H1 (cell line): Measurements from ENCODE around the gene VPS13C. TPM values are rescaled to one million over a fixed set of nuclear protein-coding genes. Genes with fewer than 3 reads are reported as not detected.

ENCODE experiments used
- CTCF ChIA-PET: fragments of 300-600 bp; sonication (Branson Sonifier 250); formaldehyde crosslinking; loops from one replicate; lab custom pipeline; 2021; ENCODE audit not compliant: partially characterized antibody; lab: Charles Lee
- POLR2A ChIA-PET: fragments of 300-600 bp; sonication (Branson Sonifier 250); formaldehyde crosslinking; loops from one replicate; lab custom pipeline; 2021; ENCODE audit warnings: inconsistent platforms; ENCODE audit not compliant: partially characterized antibody; lab: Charles Lee
- DNase-seq, 2 experiments: peaks; one replicate each; pipeline versions ENCODE4 v3.0.0 to v3.0.0-alpha.2; 2010 to 2022; ENCODE audit warnings: low spot score in 2 of 2, low read depth in 1 of 2, mixed read lengths in 1 of 2
- FAIRE-seq: peaks from 2 replicates; lab custom pipeline; 2011; peaks lifted over from hg19 to GRCh38; lab: Jason Lieb, UNC
- H2AFZ ChIP-seq: 2 replicates; pipeline ENCODE4 v1.8.1; 2012; ENCODE audit warnings: low read length, inconsistent platforms
- H2AK5ac ChIP-seq: 2 replicates; pipeline ENCODE4 v1.6.1; 2013; ENCODE audit warnings: low read depth, low read length
- H2BK120ac ChIP-seq: replicated peaks from 2 replicates; pipeline ENCODE3; 2013; ENCODE audit warnings: low read depth, low read length, inconsistent platforms
- H2BK12ac ChIP-seq: 2 replicates; pipeline ENCODE4 v1.6.1; 2013; ENCODE audit warnings: low read depth, low read length
- H2BK15ac ChIP-seq: 2 replicates; pipeline ENCODE4 v1.6.1; 2013; ENCODE audit warnings: low read length
- H2BK20ac ChIP-seq: 2 replicates; pipeline ENCODE4 v1.6.1; 2013; ENCODE audit warnings: low read length
- H2BK5ac ChIP-seq: 2 replicates; pipeline ENCODE4 v1.6.1; 2013; ENCODE audit warnings: low read depth, low read length
- H3K14ac ChIP-seq: 2 replicates; pipeline ENCODE4 v1.6.1; 2013; ENCODE audit warnings: inconsistent platforms; ENCODE audit not compliant: insufficient read length
- H3K18ac ChIP-seq: 2 replicates; pipeline ENCODE4 v1.6.1; 2013; ENCODE audit warnings: low read length; ENCODE audit errors: extremely low read depth
- H3K23ac ChIP-seq: 2 replicates; pipeline ENCODE4 v1.6.1; 2013; ENCODE audit warnings: inconsistent platforms; ENCODE audit not compliant: insufficient read length
- H3K23me2 ChIP-seq: 2 replicates; pipeline ENCODE4 v1.6.1; 2013; ENCODE audit warnings: low read depth, low read length
- H3K27ac ChIP-seq: 2 replicates; pipeline ENCODE4 v1.6.1; 2011; ENCODE audit warnings: low read depth, low read length, inconsistent platforms
- H3K27me3 ChIP-seq, 4 experiments: replicated peaks in 1 of 4; 1 replicate in 1 of 4; 2 replicates in 3 of 4; pipeline versions ENCODE4 v1.6.1 to v1.8.1; 2011 to 2013; ENCODE audit warnings: low read length in 3 of 4, mild to moderate bottlenecking in 3 of 4, inconsistent platforms in 2 of 4, mixed read lengths in 2 of 4, moderate library complexity in 1 of 4; ENCODE audit not compliant: control insufficient read depth in 3 of 4, insufficient read depth in 3 of 4; ENCODE audit errors: extremely low read depth in 1 of 4
- H3K36me3 ChIP-seq, 4 experiments: 2 replicates each; pipeline versions ENCODE4 v1.6.1 to v1.8.1; 2011 to 2013; ENCODE audit warnings: mild to moderate bottlenecking in 4 of 4, low read length in 3 of 4, moderate library complexity in 2 of 4, control low read depth in 1 of 4, inconsistent platforms in 1 of 4; ENCODE audit not compliant: insufficient read depth in 4 of 4, control insufficient read depth in 2 of 4
- H3K4ac ChIP-seq: replicated peaks from 2 replicates; pipeline ENCODE3; 2013; ENCODE audit warnings: low read length, low read depth, mixed read lengths, inconsistent platforms; ENCODE audit not compliant: insufficient read length
- H3K4me1 ChIP-seq, 4 experiments: replicated peaks in 1 of 4; 1 replicate in 1 of 4; 2 replicates in 3 of 4; pipeline versions ENCODE4 v1.6.1 to v1.8.1; 2011 to 2013; ENCODE audit warnings: low read length in 3 of 4, inconsistent platforms in 2 of 4, mixed read lengths in 1 of 4; ENCODE audit not compliant: insufficient read depth in 4 of 4, control insufficient read depth in 3 of 4
- H3K4me2 ChIP-seq, 2 experiments: 2 replicates each; pipeline versions ENCODE4 v1.6.1 to v1.8.1; 2011 to 2013; ENCODE audit warnings: low read depth in 2 of 2, low read length in 2 of 2, control low read depth in 1 of 2, inconsistent platforms in 1 of 2, mild to moderate bottlenecking in 1 of 2; ENCODE audit not compliant: insufficient read depth in 1 of 2
- H3K4me3 ChIP-seq, 4 experiments: fragments of 200-600, 300-600 bp in 1 of 4; sonication (generic), shearing (Covaris generic), sonication (Bioruptor Twin) in 1 of 4; 2 replicates each; pipeline versions ENCODE4 v1.5.1 to v1.8.1; 2011 to 2016; ENCODE audit warnings: low read length in 4 of 4, low read depth in 3 of 4, control low read depth in 2 of 4, inconsistent platforms in 2 of 4, mild to moderate bottlenecking in 2 of 4, mixed read lengths in 1 of 4, moderate library complexity in 1 of 4; ENCODE audit not compliant: insufficient read depth in 2 of 4; ENCODE audit errors: extremely low read depth in 1 of 4
- H3K56ac ChIP-seq: replicated peaks from 2 replicates; pipeline ENCODE3; 2013; ENCODE audit warnings: low read depth, mild to moderate bottlenecking, mixed read lengths, low read length, inconsistent platforms; ENCODE audit not compliant: insufficient read length
- H3K79me1 ChIP-seq: 2 replicates; pipeline ENCODE4 v1.6.1; 2013; ENCODE audit warnings: low read depth, low read length, control low read depth
- H3K79me2 ChIP-seq, 2 experiments: 2 replicates each; pipeline versions ENCODE4 v1.6.1 to v1.8.1; 2012 to 2013; ENCODE audit warnings: low read length in 2 of 2, mild to moderate bottlenecking in 2 of 2, inconsistent platforms in 1 of 2; ENCODE audit not compliant: insufficient read depth in 2 of 2, control insufficient read depth in 1 of 2
- H3K9ac ChIP-seq, 4 experiments: replicated peaks in 1 of 4; 1 replicate in 1 of 4; 2 replicates in 3 of 4; pipeline versions ENCODE4 v1.6.1 to v1.8.1; 2011 to 2013; ENCODE audit warnings: low read depth in 3 of 4, low read length in 3 of 4, control low read depth in 2 of 4, mild to moderate bottlenecking in 2 of 4, moderate library complexity in 2 of 4, inconsistent platforms in 1 of 4; ENCODE audit errors: extremely low read depth in 1 of 4
- H3K9me3 ChIP-seq, 2 experiments: 2 replicates each; pipeline versions ENCODE4 v1.6.1 to v1.8.1; 2012 to 2013; ENCODE audit warnings: mild to moderate bottlenecking in 2 of 2, moderate library complexity in 2 of 2, control low read depth in 1 of 2, inconsistent platforms in 1 of 2, low read depth in 1 of 2, low read length in 1 of 2, mixed read lengths in 1 of 2; ENCODE audit not compliant: insufficient read depth in 2 of 2
- H4K20me1 ChIP-seq, 2 experiments: replicated peaks in 1 of 2; 2 replicates each; pipeline versions ENCODE3 to v1.8.1; 2011 to 2013; ENCODE audit warnings: inconsistent platforms in 2 of 2, low read length in 2 of 2, mild to moderate bottlenecking in 1 of 2; ENCODE audit not compliant: insufficient read depth in 2 of 2, control insufficient read depth in 1 of 2
- H4K5ac ChIP-seq: 2 replicates; pipeline ENCODE4 v1.6.1; 2013; ENCODE audit warnings: low read length, low read depth, mixed read lengths, inconsistent platforms; ENCODE audit not compliant: insufficient read length
- H4K8ac ChIP-seq: 2 replicates; pipeline ENCODE4 v1.8.0; 2013; ENCODE audit warnings: mild to moderate bottlenecking, moderate library complexity, low read length, inconsistent platforms; ENCODE audit not compliant: insufficient read depth; ENCODE audit errors: extremely low read depth
- H4K91ac ChIP-seq: replicated peaks from 2 replicates; pipeline ENCODE3; 2013; ENCODE audit warnings: low read length, mixed read lengths, inconsistent platforms; ENCODE audit not compliant: insufficient read length
- CBX8 ChIP-seq: fragments of 300-800, 300-1000 bp; sonication (generic); IDR thresholded peaks from 2 replicates; pipeline ENCODE4 v1.7.1; 2016; ENCODE audit warnings: low read depth, low read length, borderline replicate concordance
- CTBP2 ChIP-seq: IDR thresholded peaks from 2 replicates; pipeline ENCODE4 v1.7.0; 2011; ENCODE audit warnings: borderline replicate concordance, mild to moderate bottlenecking, moderate library complexity, mixed read lengths, low read length; ENCODE audit not compliant: insufficient read depth, insufficient read length
- E2F6 ChIP-seq: IDR thresholded peaks from 2 replicates; pipeline ENCODE4 v1.6.1; 2012; ENCODE audit warnings: inconsistent platforms
- FOSL1 ChIP-seq: IDR thresholded peaks from 2 replicates; pipeline ENCODE4 v1.6.1; 2011; ENCODE audit warnings: mild to moderate bottlenecking, low read depth, low read length, moderate library complexity; ENCODE audit not compliant: insufficient read depth
- HDAC6 ChIP-seq: IDR thresholded peaks from one replicate; pipeline ENCODE4 v1.7.1; 2012; ENCODE audit warnings: low read depth, mild to moderate bottlenecking, inconsistent platforms, low read length, moderate library complexity
- KDM4A ChIP-seq: IDR thresholded peaks from one replicate; pipeline ENCODE4 v1.7.1; 2012; ENCODE audit warnings: low read depth, mild to moderate bottlenecking, moderate library complexity, low read length, inconsistent platforms; ENCODE audit not compliant: severe bottlenecking
- POU5F1 ChIP-seq: IDR thresholded peaks from 2 replicates; pipeline ENCODE4 v1.6.1; 2011; ENCODE audit warnings: low read depth, mild to moderate bottlenecking, low read length, moderate library complexity
- RXRA ChIP-seq: IDR thresholded peaks from 2 replicates; pipeline ENCODE4 v1.6.1; 2011; ENCODE audit warnings: low read depth, mild to moderate bottlenecking, low read length, moderate library complexity; ENCODE audit not compliant: insufficient read depth
- TAF1 ChIP-seq: IDR thresholded peaks from 2 replicates; pipeline ENCODE4 v1.6.1; 2011; ENCODE audit warnings: mild to moderate bottlenecking, low read depth, low read length
- WGBS, 2 experiments: shearing (Covaris generic) in 1 of 2; methylation state at CpG; one replicate each; pipeline versions ENCODE4 v1.1.6 to v1.1.7; 2013 to 2015; ENCODE audit warnings: low lambda C conversion rate in 2 of 2, mixed read lengths in 2 of 2, inconsistent platforms in 1 of 2, low coverage in 1 of 2, missing lambda C conversion rate in 1 of 2; ENCODE audit not compliant: insufficient replicate concordance in 2 of 2, insufficient coverage in 1 of 2, insufficient read length in 1 of 2; ENCODE audit errors: extremely low coverage in 1 of 2, missing lambda C conversion rate in 1 of 2; 5-methylcytosine and 5-hydroxymethylcytosine counted together
- polyA plus RNA-seq, 7 experiments: library from polyadenylated mRNA; depleted of rRNA in 3 of 7; stranded (reverse) in 5 of 7; unstranded in 2 of 7; fragments of >200 nt in 5 of 7; fragments of 200-250 nt in 2 of 7; gene quantifications; 1 replicate in 5 of 7; 2 replicates in 1 of 7; 4 replicates in 1 of 7; pipeline versions ENCODE4 v1.2.1 to v1.2.3, GENCODE V29; 2011 to 2013; ENCODE audit warnings: missing spikeins in 2 of 7, mixed read lengths in 2 of 7
- total RNA-seq: library from RNA; stranded (reverse); fragmentation: NEBNext Ultra II Directional; extraction: Animal tissue kit (Norgen Biotek cat#: 25700); gene quantifications from 2 replicates; pipeline ENCODE4 v1.2.1, GENCODE V29; 2021

Gene VPS13C
- total and polyA plus RNA-seq, 2 of the 8 experiments (the other 6 are each of a cell fraction or from before 2014, with no cell fraction given): 4.8 to 18.8 TPM

- POLR2A ChIA-PET: interaction anchor here (0.9 kb wide), 1 partner anchor 9 kb away, joined by 3 read pairs; the partner anchor contains the start of gene C2CD4A
- no peaks in the 10 kb centered on the region for H3K36me3 ChIP-seq
- H3K56ac ChIP-seq: no peak overlapping the region
- no peak overlapping the region for H2AK5ac ChIP-seq
- no peaks in the 10 kb centered on the region for H3K4me1 ChIP-seq
- no peak overlapping the region for H3K4me2 ChIP-seq
- no peak for FAIRE-seq
- H2BK15ac ChIP-seq: no peak overlapping the region
- H2AFZ ChIP-seq: no peak overlapping the region
- no peaks in the 10 kb centered on the region for H3K79me2 ChIP-seq
- CTCF ChIA-PET: interaction anchor here (1.0 to 4.2 kb wide), 4 partner anchors 25 to 232 kb away, joined by 3 to 13 read pairs (median 5); no protein-coding TSS in a partner anchor
- no peak overlapping the region for H3K18ac ChIP-seq
- no peak overlapping the region for H4K91ac ChIP-seq
- no peak overlapping the region for H3K4ac ChIP-seq
- H3K79me1 ChIP-seq: no peaks in the 10 kb centered on the region
- H2BK20ac ChIP-seq: no peak overlapping the region
- no peak for TF ChIP-seq E2F6
- TF ChIP-seq POU5F1: no peak
- no peak for TF ChIP-seq RXRA
- no peak for TF ChIP-seq FOSL1
- TF ChIP-seq TAF1: no peak
- no peak for TF ChIP-seq HDAC6
- no peak for TF ChIP-seq CTBP2
- no peak for TF ChIP-seq CBX8
- TF ChIP-seq KDM4A: no peak
- H3K9ac ChIP-seq: no peak overlapping the region
- H4K5ac ChIP-seq: no peak overlapping the region
- H4K20me1 ChIP-seq: no peaks in the 10 kb centered on the region
- H2BK5ac ChIP-seq: no peak overlapping the region
- no peak overlapping the region for H4K8ac ChIP-seq
- no peak overlapping the region for H3K4me3 ChIP-seq
- H2BK12ac ChIP-seq: no peak overlapping the region
- H3K27ac ChIP-seq: no peak overlapping the region
- WGBS, 2 experiments: 93% methylated on average over 5 of the region's 9 CpGs; no CpG with 5 or more reads in 1 of the 2 experiments
- H3K9me3 ChIP-seq: no peaks in the 10 kb centered on the region
- DNase-seq: no peak
- H2BK120ac ChIP-seq: no peak overlapping the region
- H3K23me2 ChIP-seq: no peaks in the 10 kb centered on the region
- no peak overlapping the region for H3K14ac ChIP-seq
- H3K23ac ChIP-seq: no peak overlapping the region
- H3K27me3 ChIP-seq: no peaks in the 10 kb centered on the region
Measured at GRCh38 chr15:62075595-62076277, 15.5 kb upstream of the VPS13C start.
